MM.1S (cell line): Measurements from ENCODE around the gene NUP35.

Experiments used
- DNase-seq: peaks from one replicate; pipeline ENCODE4 v3.0.0-alpha.2; 2015
- H2AFZ ChIP-seq: fragments of 300-600 bp; sonication (generic); 2 replicates; pipeline ENCODE4 v1.6.0; 2016; ENCODE audit warnings: antibody characterized with exemption, low read length
- H3F3A ChIP-seq: fragments of 300-600 bp; sonication (generic); 2 replicates; pipeline ENCODE4 v1.6.1; 2016; ENCODE audit warnings: mild to moderate bottlenecking, antibody characterized with exemption, low read length, moderate library complexity, mixed read lengths; ENCODE audit not compliant: insufficient read depth
- H3K27ac ChIP-seq: fragments of 300-600 bp; sonication (generic); 2 replicates; pipeline ENCODE4 v1.5.1; 2016; ENCODE audit warnings: mild to moderate bottlenecking, low read length
- H3K27me3 ChIP-seq: fragments of 300-600 bp; sonication (generic); replicated peaks from 2 replicates; pipeline ENCODE4 v1.6.0; 2016; ENCODE audit warnings: low read length; ENCODE audit not compliant: insufficient read depth
- H3K36me3 ChIP-seq: fragments of 300-600 bp; sonication (generic); replicated peaks from 2 replicates; pipeline ENCODE4 v1.6.1; 2016; ENCODE audit warnings: mild to moderate bottlenecking, low read length, mixed read lengths; ENCODE audit not compliant: insufficient read depth
- H3K4me1 ChIP-seq: fragments of 300-600 bp; sonication (generic); 2 replicates; pipeline ENCODE4 v1.6.1; 2016; ENCODE audit warnings: low read length, mixed read lengths
- H3K4me2 ChIP-seq: fragments of 300-600 bp; sonication (generic); 2 replicates; pipeline ENCODE4 v1.6.0; 2016; ENCODE audit warnings: low read depth, low read length
- H3K4me3 ChIP-seq: fragments of 300-600 bp; sonication (generic); 2 replicates; pipeline ENCODE4 v1.5.1; 2016; ENCODE audit warnings: low read length, mixed read lengths
- H3K79me2 ChIP-seq: fragments of 300-600 bp; sonication (generic); 2 replicates; pipeline ENCODE4 v1.6.1; 2016; ENCODE audit warnings: mixed run types, low read length, mixed read lengths
- H3K9ac ChIP-seq: fragments of 300-600 bp; sonication (generic); 2 replicates; pipeline ENCODE4 v1.6.1; 2016; ENCODE audit warnings: low read length, mixed read lengths
- H3K9me2 ChIP-seq: fragments of 300-600 bp; sonication (generic); replicated peaks from 2 replicates; pipeline ENCODE4 v1.6.1; 2016; ENCODE audit warnings: mild to moderate bottlenecking, low read length, mixed read lengths; ENCODE audit not compliant: insufficient read depth
- H3K9me3 ChIP-seq: fragments of 300-600 bp; sonication (generic); replicated peaks from 2 replicates; pipeline ENCODE4 v1.6.1; 2016; ENCODE audit warnings: mild to moderate bottlenecking, low read length, mixed read lengths; ENCODE audit not compliant: insufficient read depth
- H4K20me1 ChIP-seq: fragments of 300-600 bp; sonication (generic); 2 replicates; pipeline ENCODE4 v1.6.1; 2016; ENCODE audit warnings: mild to moderate bottlenecking, low read length, moderate library complexity, mixed read lengths; ENCODE audit not compliant: insufficient read depth
- CTCF ChIP-seq: fragments of 300-600 bp; sonication (generic); IDR thresholded peaks from 2 replicates; pipeline ENCODE4 v1.5.1; 2016; ENCODE audit warnings: antibody characterized with exemption, low read length, mixed read lengths
- EZH2 ChIP-seq: fragments of 300-600 bp; sonication (generic); optimal IDR thresholded peaks from 2 replicates; pipeline ENCODE3; 2017; ENCODE audit warnings: low read depth, mild to moderate bottlenecking, antibody characterized with exemption, low read length, mixed read lengths
- EZH2phosphoT487 ChIP-seq: fragments of 300-600 bp; sonication (generic); IDR thresholded peaks from 2 replicates; pipeline ENCODE4 v1.6.1; 2018; ENCODE audit warnings: antibody characterized with exemption, low read length

NUP35 gene

DNA sequence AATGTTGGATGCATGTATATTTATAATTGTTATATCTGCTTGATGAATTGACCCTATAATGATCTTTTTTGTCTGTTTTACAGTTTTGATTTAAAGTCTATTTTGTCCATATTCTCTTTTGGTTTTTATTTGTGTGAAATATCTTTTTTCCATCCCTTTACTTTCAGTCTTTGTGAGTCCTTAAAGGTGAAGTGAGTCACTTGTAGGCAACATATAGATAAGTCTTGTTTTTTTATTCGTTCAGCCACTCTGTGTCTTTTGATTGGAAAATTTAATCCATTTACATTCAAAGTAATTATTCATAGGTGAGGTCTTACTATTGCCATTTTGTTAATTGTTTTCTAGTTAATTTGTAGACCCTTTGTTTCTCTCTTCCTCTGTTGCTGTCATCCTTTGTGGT is 62.5 kb downstream of the NUP35 start:
- H3K4me2 ChIP-seq = no peak overlapping the region
- H3K4me1 ChIP-seq = no peaks in the 10 kb centered on the region
- no peak for DNase-seq
- H3K9ac ChIP-seq = no peak overlapping the region
- H3K9me3 ChIP-seq = no peaks in the 10 kb centered on the region
- no peaks in the 10 kb centered on the region for H3K9me2 ChIP-seq
- no peak overlapping the region for H3K27ac ChIP-seq
- H3F3A ChIP-seq = no peaks in the 10 kb centered on the region
- H3K36me3 ChIP-seq = no peaks in the 10 kb centered on the region; the same call in 1 of the 2 replicates
- no peak overlapping the region for H2AFZ ChIP-seq
- no peak overlapping the region for H3K4me3 ChIP-seq
- 0 out of 2 replicates have a peak, but pooled peaks cover 3% of the 10 kb centered on the region for H3K79me2 ChIP-seq
- no peaks in the 10 kb centered on the region for H3K27me3 ChIP-seq
- no peaks in the 10 kb centered on the region for H4K20me1 ChIP-seq
- TF ChIP-seq EZH2 (no peak), CTCF (no peak), EZH2phosphoT487 (no peak)

GRCh38 chr2:183192343-183192742 is 68.1 kb downstream of the NUP35 start:
- Histone ChIP-seq H3K9ac (no peak overlapping the region), H3K9me3 (no peaks in the 10 kb centered on the region), H3K27ac (no peak overlapping the region), H3K4me2 (no peak overlapping the region), H3K79me2 (no peaks in the 10 kb centered on the region), H3K4me3 (no peak overlapping the region), H3K9me2 (no peaks in the 10 kb centered on the region), H3K4me1 (no peaks in the 10 kb centered on the region), H3F3A (no peaks in the 10 kb centered on the region), H4K20me1 (no peaks in the 10 kb centered on the region), H3K27me3 (no peaks in the 10 kb centered on the region), H2AFZ (no peak overlapping the region), H3K36me3 (no peaks in the 10 kb centered on the region; the same call in 1 of the 2 replicates)
- DNase-seq = no peak
- TF ChIP-seq EZH2 (no peak), EZH2phosphoT487 (no peak), CTCF (no peak)

- H3K27me3 ChIP-seq = no peaks in the 10 kb centered on the region
- H3F3A ChIP-seq = no peaks in the 10 kb centered on the region
- H3K4me2 ChIP-seq = no peak overlapping the region
- H4K20me1 ChIP-seq = no peaks in the 10 kb centered on the region
- no peaks in the 10 kb centered on the region for H3K4me1 ChIP-seq
- H3K27ac ChIP-seq = no peak overlapping the region
- H3K9me3 ChIP-seq = no peaks in the 10 kb centered on the region
- H3K36me3 ChIP-seq = no peaks in the 10 kb centered on the region
- no peaks in the 10 kb centered on the region for H3K79me2 ChIP-seq
- H3K9ac ChIP-seq = no peak overlapping the region
- no peak overlapping the region for H2AFZ ChIP-seq
- H3K4me3 ChIP-seq = no peak overlapping the region
- H3K9me2 ChIP-seq = no peaks in the 10 kb centered on the region
- DNase-seq = no peak
- TF ChIP-seq CTCF (no peak), EZH2phosphoT487 (no peak), EZH2 (no peak)
These were observed 69.7 kb downstream of the NUP35 start for GRCh38 chr2:183193904-183194303.
